Transverse colon (tissue), 4 donors: ENCODE results near the gene LRRC75A. TPM values are rescaled to one million over a fixed set of nuclear protein-coding genes. Genes with fewer than 3 reads are reported as not detected.
"Not testable (repeated sequence)": the region's sequence is repeated elsewhere in the genome, so short reads cannot be mapped to it uniquely, and the experiment has no call there.

Experiments used
- DNase-seq: peaks from one replicate; pipeline ENCODE4 v3.0.0-alpha.2; 2019
- H3K27ac ChIP-seq, 4 donors: fragments of 200-600 bp; sonication (generic); 2 replicates each; pipeline ENCODE4 v1.5.1; 2016 to 2018; ENCODE audit warnings: inconsistent platforms in 4 of 4
- H3K27me3 ChIP-seq: fragments of 200-600 bp; sonication (generic); 2 replicates; pipeline ENCODE4 v1.5.1; 2017; ENCODE audit warnings: inconsistent platforms
- H3K36me3 ChIP-seq, 4 donors: fragments of 200-600 bp; sonication (generic); 2 replicates each; pipeline ENCODE4 v1.5.1; 2017 to 2019; ENCODE audit warnings: inconsistent platforms in 4 of 4
- H3K4me1 ChIP-seq, 4 donors: fragments of 200-600 bp; sonication (generic); 2 replicates each; pipeline ENCODE4 v1.5.1; 2017 to 2020; ENCODE audit warnings: inconsistent platforms in 4 of 4
- H3K4me3 ChIP-seq, 4 donors: fragments of 200-600 bp; sonication (generic); 1 replicate in 1 of 4; 2 replicates in 3 of 4; pipeline versions ENCODE4 v1.5.1 to v1.6.1; 2017 to 2019; ENCODE audit warnings: inconsistent platforms in 4 of 4
- H3K9me3 ChIP-seq, 2 donors: fragments of 200-600 bp; sonication (generic); 2 replicates each; pipeline ENCODE4 v1.5.1; 2017 to 2019; ENCODE audit warnings: inconsistent platforms in 2 of 2
- EP300 ChIP-seq: sonication (generic); formaldehyde crosslinking; IDR thresholded peaks from one replicate; pipeline ENCODE4 v1.6.1; 2017; ENCODE audit warnings: antibody characterized with exemption, low read depth
- POLR2A ChIP-seq: fragments of 450-650 bp; IDR thresholded peaks from one replicate; pipeline ENCODE4 v1.6.1; 2016; ENCODE audit warnings: antibody characterized with exemption, mild to moderate bottlenecking, moderate library complexity
- POLR2AphosphoS5 ChIP-seq, 3 donors: sonication (generic); formaldehyde crosslinking; IDR thresholded peaks; one replicate each; pipeline ENCODE4 v1.6.1; 2016; ENCODE audit warnings: antibody characterized with exemption in 3 of 3
- WGBS, 2 donors: methylation state at CpG; one replicate each; pipeline ENCODE4 v1.1.5; 2018; ENCODE audit warnings: low coverage in 1 of 2; 5-methylcytosine and 5-hydroxymethylcytosine counted together
- in situ Hi-C, 4 donors: fragments of 200-750 bp; cut with MboI; loops; one replicate each; pipeline versions ENCODE4 v1.15.0 to v1.15.1; 2017; ENCODE audit warnings: low sequenced_read_pairs in 3 of 4, low pct_ligation_motif_present in 1 of 4, low pct_unique_long_range_greater_than_20kb in 1 of 4
- intact Hi-C: fragments of 100-400 bp; cut with DNase I; formaldehyde crosslinking; loops from one replicate; pipeline ENCODE4 v1.15.1; 2023; ENCODE audit warnings: low total_unique reads
- total RNA-seq, 4 donors: library from RNA; depleted of rRNA; stranded (reverse); fragments of >200 nt; gene quantifications; one replicate each; pipeline ENCODE4 v1.1.0, GENCODE V29; 2016
- TF ChIP-seq, protein P1 (sequence below), 5 experiments: fragments of 200-600 bp in 3 of 5; fragments of 450-650 bp in 2 of 5; sonication (generic) in 3 of 5; IDR thresholded peaks; 1 replicate in 2 of 5; 2 replicates in 3 of 5; pipeline ENCODE4 v1.5.1; 2016 to 2017; ENCODE audit warnings: antibody characterized with exemption in 5 of 5, inconsistent platforms in 3 of 5, mild to moderate bottlenecking in 2 of 5, moderate library complexity in 1 of 5

LRRC75A gene
- total RNA-seq, 4 donors from 2014 or later, result 67.9 to 194 (median 115) TPM

DNA sequence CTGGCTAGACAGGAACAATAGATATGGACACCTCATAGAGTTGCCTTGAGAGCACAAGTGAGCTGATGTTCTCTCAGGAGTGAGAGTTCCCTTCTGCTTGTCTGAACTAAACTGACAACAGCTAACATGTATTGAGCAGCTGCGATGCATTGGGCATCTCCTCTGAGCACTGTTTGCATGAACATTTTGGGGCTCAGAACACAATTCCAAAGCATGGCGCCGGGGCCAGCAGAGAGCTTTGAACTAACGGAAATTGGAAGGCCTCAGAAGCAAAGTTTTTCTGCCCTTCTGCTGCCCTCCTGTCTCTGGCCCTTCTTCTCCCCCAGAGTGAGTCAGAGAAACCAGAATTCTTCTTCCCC is 38.5 kb downstream of the LRRC75A start:
- no peaks in the 10 kb centered on the region for H3K27me3 ChIP-seq
- TF ChIP-seq, protein P1, sequence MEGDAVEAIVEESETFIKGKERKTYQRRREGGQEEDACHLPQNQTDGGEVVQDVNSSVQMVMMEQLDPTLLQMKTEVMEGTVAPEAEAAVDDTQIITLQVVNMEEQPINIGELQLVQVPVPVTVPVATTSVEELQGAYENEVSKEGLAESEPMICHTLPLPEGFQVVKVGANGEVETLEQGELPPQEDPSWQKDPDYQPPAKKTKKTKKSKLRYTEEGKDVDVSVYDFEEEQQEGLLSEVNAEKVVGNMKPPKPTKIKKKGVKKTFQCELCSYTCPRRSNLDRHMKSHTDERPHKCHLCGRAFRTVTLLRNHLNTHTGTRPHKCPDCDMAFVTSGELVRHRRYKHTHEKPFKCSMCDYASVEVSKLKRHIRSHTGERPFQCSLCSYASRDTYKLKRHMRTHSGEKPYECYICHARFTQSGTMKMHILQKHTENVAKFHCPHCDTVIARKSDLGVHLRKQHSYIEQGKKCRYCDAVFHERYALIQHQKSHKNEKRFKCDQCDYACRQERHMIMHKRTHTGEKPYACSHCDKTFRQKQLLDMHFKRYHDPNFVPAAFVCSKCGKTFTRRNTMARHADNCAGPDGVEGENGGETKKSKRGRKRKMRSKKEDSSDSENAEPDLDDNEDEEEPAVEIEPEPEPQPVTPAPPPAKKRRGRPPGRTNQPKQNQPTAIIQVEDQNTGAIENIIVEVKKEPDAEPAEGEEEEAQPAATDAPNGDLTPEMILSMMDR (IDR thresholded peaks at IDR 0.05), result no peak
- TF ChIP-seq EP300, result no peak
- no peak for TF ChIP-seq POLR2AphosphoS5 (IDR thresholded peaks at IDR 0.05)
- no peak for TF ChIP-seq POLR2A
- in situ Hi-C loops, result loop anchor here in 2 of 4 donors (10.0 kb wide), 1 partner anchor 61 kb away; no protein-coding TSS in a partner anchor
- intact Hi-C loops, result loop anchor here (5.0 kb wide), 1 partner anchor 69 kb away; no protein-coding TSS in a partner anchor
- H3K36me3 ChIP-seq, result peaks cover 0 to 3% (median 0%) of the 10 kb centered on the region in 4 donors
- WGBS, 2 donors, result 90% methylated on average over 4 of the region's 4 CpGs; no CpG with 5 or more reads in 1 of the 2 donors
- peaks cover 0 to 8% (median 0%) of the 10 kb centered on the region in 4 donors for H3K4me1 ChIP-seq
- no peak overlapping the region for H3K4me3 ChIP-seq
- peak overlapping the region in 2 of 4 donors; percentile 0 to 2 for H3K27ac ChIP-seq
- no peaks in the 10 kb centered on the region for H3K9me3 ChIP-seq
- DNase-seq, result no peak

DNA sequence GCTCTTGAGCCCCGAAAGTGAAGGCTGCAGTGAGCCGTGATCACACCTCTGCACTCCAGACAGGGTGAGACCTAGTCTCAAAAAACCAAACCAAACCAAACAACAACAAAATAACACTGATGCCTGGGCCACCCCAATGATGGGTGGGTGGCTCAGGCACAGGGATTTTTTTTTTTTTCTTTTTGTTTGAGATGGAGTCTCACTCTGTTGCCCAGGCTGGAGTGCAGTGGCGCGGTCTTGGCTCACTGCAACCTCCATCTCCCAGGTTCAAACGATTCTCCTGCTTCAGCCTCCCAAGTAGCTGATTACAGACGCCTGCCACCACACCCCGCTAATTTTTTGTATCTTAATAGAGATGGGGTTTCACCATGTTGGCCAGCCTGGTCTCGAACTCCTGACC is 39.7 kb downstream of the LRRC75A start:
- H3K4me1 ChIP-seq, H3K36me3 ChIP-seq, DNase-seq, H3K9me3 ChIP-seq, H3K27ac ChIP-seq, H3K27me3 ChIP-seq, H3K4me3 ChIP-seq: not testable (repeated sequence)
- in situ Hi-C loops (loop anchor here in 2 of 4 donors (10.0 kb wide), 1 partner anchor 63 kb away; no protein-coding TSS in a partner anchor), intact Hi-C loops (loop anchor here (5.0 kb wide), 1 partner anchor 70 kb away; no protein-coding TSS in a partner anchor)
- WGBS, 2 donors, result 93% methylated on average over 5 to 8 of the region's 8 CpGs

DNA sequence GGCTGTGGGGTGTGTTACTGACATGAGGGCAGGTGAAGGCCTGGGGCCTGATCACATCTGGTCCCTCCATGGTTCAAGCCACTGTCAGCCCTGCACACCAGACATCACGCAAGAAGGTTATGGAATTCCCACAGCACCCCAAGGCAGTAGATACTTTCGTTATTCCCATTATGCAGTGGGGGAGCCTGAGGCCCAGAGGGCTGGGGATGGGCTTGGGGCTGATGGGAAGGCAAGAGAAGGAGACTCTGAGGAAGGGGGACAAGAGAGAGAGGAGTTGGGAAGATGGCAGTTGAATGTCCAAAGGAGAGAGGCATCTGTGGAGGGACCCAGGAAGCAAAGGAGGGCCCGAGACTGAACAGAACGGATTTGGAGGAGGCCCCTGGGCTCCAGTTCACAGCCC is 42.0 kb downstream of the LRRC75A start:
- no peak for DNase-seq
- Histone ChIP-seq H3K4me1 (peaks cover 0 to 16% (median 3%) of the 10 kb centered on the region in 4 donors), H3K27ac (no peak overlapping the region), H3K9me3 (no peaks in the 10 kb centered on the region), H3K36me3 (peaks cover 0 to 7% (median 0%) of the 10 kb centered on the region in 4 donors), H3K4me3 (no peak overlapping the region), H3K27me3 (no peaks in the 10 kb centered on the region)
- intact Hi-C loops, result loop anchor here (5.0 kb wide), 1 partner anchor 72 kb away; no protein-coding TSS in a partner anchor
- WGBS, 2 donors, result 70 to 93% methylated on average over 3 to 4 of the region's 4 CpGs
- TF ChIP-seq, protein P1 (IDR thresholded peaks at IDR 0.05), result no peak
- in situ Hi-C loops, result loop anchor here in 2 of 4 donors (10.0 kb wide), 1 partner anchor 65 kb away; no protein-coding TSS in a partner anchor

GRCh38 chr17:16449121-16449570 is 42.8 kb downstream of the LRRC75A start:
- TF ChIP-seq POLR2A (no peak), POLR2AphosphoS5 (IDR thresholded peaks at IDR 0.05) (no peak), EP300 (no peak)
- TF ChIP-seq, protein P1 (IDR thresholded peaks at IDR 0.05), result no peak
- intact Hi-C loops (loop anchor here (10.0 kb wide), 1 partner anchor 64 kb away; the partner anchor contains the start of gene UBB), in situ Hi-C loops (no loop called here)
- no peak for DNase-seq
- Histone ChIP-seq H3K27me3 (no peaks in the 10 kb centered on the region), H3K36me3 (peaks cover 0 to 7% (median 0%) of the 10 kb centered on the region in 4 donors), H3K9me3 (no peaks in the 10 kb centered on the region), H3K4me1 (peaks cover 0 to 21% (median 5%) of the 10 kb centered on the region in 4 donors), H3K27ac (no peak overlapping the region), H3K4me3 (no peak overlapping the region)
- WGBS, 2 donors, result 87 to 93% methylated on average over 2 to 10 of the region's 11 CpGs

- peaks cover 0 to 24% (median 6%) of the 10 kb centered on the region in 4 donors for H3K4me1 ChIP-seq
- in situ Hi-C loops, result no loop called here
- no peaks in the 10 kb centered on the region for H3K27me3 ChIP-seq
- TF ChIP-seq, protein P1 (IDR thresholded peaks at IDR 0.05), result no peak
- TF ChIP-seq POLR2A (no peak), POLR2AphosphoS5 (IDR thresholded peaks at IDR 0.05) (no peak), EP300 (no peak)
- H3K36me3 ChIP-seq, result peaks cover 0 to 7% (median 1%) of the 10 kb centered on the region in 4 donors
- intact Hi-C loops, result loop anchor here (10.0 kb wide), 1 partner anchor 64 kb away; the partner anchor contains the start of gene UBB
- no peaks in the 10 kb centered on the region for H3K9me3 ChIP-seq
- H3K4me3 ChIP-seq, result no peak overlapping the region
- H3K27ac ChIP-seq, result no peak overlapping the region
- DNase-seq, result no peak
- 74% methylated on average over 6 of the region's 6 CpGs; no CpG with 5 or more reads in 1 of the 2 donors for WGBS, 2 donors
Measured at GRCh38 chr17:16448490-16448889, 43.5 kb downstream of the LRRC75A start.
